Type B pancreatic cell (in vitro differentiated cells): ENCODE data around the gene FGF4. TPM values are rescaled to one million over a fixed set of nuclear protein-coding genes. Genes with fewer than 3 reads are reported as not detected.

Experiments used
- DNase-seq: peaks from one replicate; pipeline ENCODE4 v3.0.0; 2021; ENCODE audit warnings: mixed read lengths; ENCODE audit not compliant: unreplicated experiment; ENCODE audit errors: extremely low spot score
- H3K27ac Mint-ChIP-seq: 2 replicates; pipeline ENCODE4 v1.8.0; 2021; ENCODE audit warnings: mild to moderate bottlenecking, mixed read lengths
- H3K27me3 Mint-ChIP-seq: 2 replicates; pipeline ENCODE4 v1.8.0; 2021; ENCODE audit warnings: mixed read lengths
- H3K36me3 Mint-ChIP-seq: 2 replicates; pipeline ENCODE4 v1.8.0; 2021; ENCODE audit warnings: mixed read lengths
- H3K4me1 Mint-ChIP-seq: one replicate; pipeline ENCODE4 v1.8.0; 2021; ENCODE audit warnings: mixed read lengths; ENCODE audit not compliant: unreplicated experiment
- H3K4me3 Mint-ChIP-seq: 2 replicates; pipeline ENCODE4 v1.8.0; 2021; ENCODE audit warnings: mild to moderate bottlenecking, mixed read lengths
- H3K9me3 Mint-ChIP-seq: 2 replicates; pipeline ENCODE4 v1.8.0; 2021; ENCODE audit warnings: mixed read lengths
- total RNA-seq: library from RNA; stranded (reverse); gene quantifications from 2 replicates; pipeline ENCODE4 v1.2.1, GENCODE V29; 2021; ENCODE audit warnings: low replicate concordance
- TF ChIP-seq, protein P1 (sequence below): fragments of 200-600 bp; sonication (generic); conservative IDR thresholded peaks from 2 replicates; pipeline ENCODE4 v1.5.0; 2021; ENCODE audit warnings: antibody characterized with exemption, mild to moderate bottlenecking

FGF4 gene
- total RNA-seq, 1 donor from 2014 or later: 0.22 TPM

DNA sequence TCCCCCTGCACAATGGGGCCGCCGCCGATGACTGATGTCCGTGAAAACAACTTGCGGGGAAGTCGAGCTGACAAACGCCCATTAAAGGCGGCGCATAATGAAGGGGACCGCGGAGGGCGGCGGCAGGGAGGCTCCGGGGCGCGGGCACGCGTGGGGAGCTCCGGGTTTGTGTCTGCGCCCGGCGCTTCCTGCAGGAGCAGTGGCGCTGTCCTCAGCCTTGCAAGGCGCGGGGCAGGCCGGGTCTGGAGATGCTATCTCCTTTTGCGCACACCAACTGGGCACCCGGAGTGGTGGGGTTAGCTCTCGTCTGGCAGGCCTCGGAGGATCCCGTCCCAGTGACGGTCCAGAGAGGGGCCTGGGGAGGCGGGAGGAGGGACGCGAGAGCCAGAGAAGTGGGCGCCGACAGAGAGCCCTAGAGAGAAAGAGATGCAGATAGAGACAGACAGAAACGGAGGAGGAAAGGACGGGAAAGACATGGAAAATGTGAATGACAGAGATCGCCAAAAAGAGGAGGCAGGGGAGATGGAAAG is 44.5 kb upstream of the FGF4 start:
- peaks cover 5% of the 10 kb centered on the region for H3K4me1 Mint-ChIP-seq
- no peaks in the 10 kb centered on the region for H3K9me3 Mint-ChIP-seq
- H3K36me3 Mint-ChIP-seq: no peaks in the 10 kb centered on the region

DNA sequence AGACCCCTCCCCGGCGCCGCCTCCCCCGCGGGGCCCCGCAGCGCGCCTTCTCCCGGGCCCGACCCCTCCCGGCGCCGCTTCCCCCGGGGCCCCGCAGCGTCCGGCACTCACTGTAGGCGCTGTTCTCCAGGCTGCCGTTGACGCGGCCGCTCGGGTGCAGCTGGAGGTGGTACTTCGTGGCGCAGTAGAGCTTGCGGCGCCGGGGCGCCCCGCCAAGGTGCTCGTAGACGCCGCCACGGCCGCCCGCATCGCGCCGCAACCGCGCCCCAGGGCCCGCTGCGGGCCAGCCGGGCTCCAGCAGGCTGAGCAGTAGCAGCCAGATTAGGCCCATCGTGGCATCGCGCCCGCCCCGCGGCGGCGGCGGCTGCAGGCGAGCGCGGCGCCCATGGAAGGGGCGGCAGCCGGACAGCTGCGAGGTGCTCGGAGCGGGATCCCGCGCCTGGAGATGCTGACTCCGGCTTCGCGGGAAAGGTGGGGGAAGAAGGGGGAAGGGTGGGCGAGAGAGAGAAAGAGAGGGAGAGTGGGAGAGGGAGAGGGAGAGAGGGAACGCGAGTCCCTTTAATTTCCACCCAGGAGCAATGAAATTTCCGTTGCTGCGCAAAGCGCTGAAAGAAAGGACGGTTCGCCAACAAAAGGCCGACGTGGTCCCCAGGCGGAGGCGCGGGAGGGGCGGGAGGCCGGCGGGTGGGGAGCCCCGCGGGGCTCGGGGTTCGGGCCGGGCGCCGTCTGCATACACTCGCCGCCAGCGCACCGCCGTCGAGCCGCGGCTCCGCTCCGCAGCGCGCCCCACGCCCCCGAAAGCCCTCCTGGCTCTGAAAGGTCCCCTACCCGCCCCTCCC is 43.7 kb upstream of the FGF4 start, which contains the start of gene FGF3:
TSS of gene FGF3 (minus strand) at position 814 of the 839 bp plus-strand sequence. CDS start at position 331, 483 bp downstream.
- peak within 1 kb of the TSS; percentile 5 for H3K4me3 Mint-ChIP-seq
- TF ChIP-seq, protein P1, sequence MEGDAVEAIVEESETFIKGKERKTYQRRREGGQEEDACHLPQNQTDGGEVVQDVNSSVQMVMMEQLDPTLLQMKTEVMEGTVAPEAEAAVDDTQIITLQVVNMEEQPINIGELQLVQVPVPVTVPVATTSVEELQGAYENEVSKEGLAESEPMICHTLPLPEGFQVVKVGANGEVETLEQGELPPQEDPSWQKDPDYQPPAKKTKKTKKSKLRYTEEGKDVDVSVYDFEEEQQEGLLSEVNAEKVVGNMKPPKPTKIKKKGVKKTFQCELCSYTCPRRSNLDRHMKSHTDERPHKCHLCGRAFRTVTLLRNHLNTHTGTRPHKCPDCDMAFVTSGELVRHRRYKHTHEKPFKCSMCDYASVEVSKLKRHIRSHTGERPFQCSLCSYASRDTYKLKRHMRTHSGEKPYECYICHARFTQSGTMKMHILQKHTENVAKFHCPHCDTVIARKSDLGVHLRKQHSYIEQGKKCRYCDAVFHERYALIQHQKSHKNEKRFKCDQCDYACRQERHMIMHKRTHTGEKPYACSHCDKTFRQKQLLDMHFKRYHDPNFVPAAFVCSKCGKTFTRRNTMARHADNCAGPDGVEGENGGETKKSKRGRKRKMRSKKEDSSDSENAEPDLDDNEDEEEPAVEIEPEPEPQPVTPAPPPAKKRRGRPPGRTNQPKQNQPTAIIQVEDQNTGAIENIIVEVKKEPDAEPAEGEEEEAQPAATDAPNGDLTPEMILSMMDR: no peak
- H3K9me3 Mint-ChIP-seq: no peaks in the 10 kb centered on the region

More for the DNA sequence above, 44.5 kb upstream of the FGF4 start:
- Mint-ChIP-seq H3K27ac (no peak overlapping the region), H3K27me3 (peaks cover 73% of the 10 kb centered on the region), H3K4me3 (peak overlapping the region; percentile 5)
- DNase-seq: no peak
- TF ChIP-seq, protein P1: no peak

DNA sequence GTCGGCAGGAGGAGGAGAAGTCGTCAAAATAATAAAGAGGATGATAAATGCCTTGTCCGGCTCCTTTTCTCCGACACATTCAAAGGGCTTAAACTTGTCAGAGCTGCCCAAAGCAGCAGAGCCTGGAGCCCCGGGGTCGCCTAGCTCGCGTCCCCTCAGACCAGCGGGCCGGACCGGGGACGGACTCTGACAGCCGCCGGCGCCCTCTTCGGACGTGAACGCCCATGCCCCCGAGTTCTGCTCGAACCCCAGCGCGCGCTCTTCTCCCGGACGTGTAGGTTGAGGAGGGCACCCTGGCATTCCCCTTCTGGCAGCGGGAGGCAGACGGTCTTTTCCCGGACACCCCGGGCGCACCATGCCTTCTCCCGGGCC is 43.1 kb upstream of the FGF4 start:
- TF ChIP-seq, protein P1: no peak
- H3K4me3 Mint-ChIP-seq: no peak overlapping the region

More for the DNA sequence above, 43.7 kb upstream of the FGF4 start, which contains the start of gene FGF3:
- Mint-ChIP-seq H3K27ac (no peak within 1 kb of the TSS), H3K36me3 (no peaks in the 10 kb centered on the region), H3K4me1 (peaks cover 5% of the 10 kb centered on the region), H3K27me3 (peaks cover 72% of the 10 kb centered on the region)
- no peak for DNase-seq

DNA sequence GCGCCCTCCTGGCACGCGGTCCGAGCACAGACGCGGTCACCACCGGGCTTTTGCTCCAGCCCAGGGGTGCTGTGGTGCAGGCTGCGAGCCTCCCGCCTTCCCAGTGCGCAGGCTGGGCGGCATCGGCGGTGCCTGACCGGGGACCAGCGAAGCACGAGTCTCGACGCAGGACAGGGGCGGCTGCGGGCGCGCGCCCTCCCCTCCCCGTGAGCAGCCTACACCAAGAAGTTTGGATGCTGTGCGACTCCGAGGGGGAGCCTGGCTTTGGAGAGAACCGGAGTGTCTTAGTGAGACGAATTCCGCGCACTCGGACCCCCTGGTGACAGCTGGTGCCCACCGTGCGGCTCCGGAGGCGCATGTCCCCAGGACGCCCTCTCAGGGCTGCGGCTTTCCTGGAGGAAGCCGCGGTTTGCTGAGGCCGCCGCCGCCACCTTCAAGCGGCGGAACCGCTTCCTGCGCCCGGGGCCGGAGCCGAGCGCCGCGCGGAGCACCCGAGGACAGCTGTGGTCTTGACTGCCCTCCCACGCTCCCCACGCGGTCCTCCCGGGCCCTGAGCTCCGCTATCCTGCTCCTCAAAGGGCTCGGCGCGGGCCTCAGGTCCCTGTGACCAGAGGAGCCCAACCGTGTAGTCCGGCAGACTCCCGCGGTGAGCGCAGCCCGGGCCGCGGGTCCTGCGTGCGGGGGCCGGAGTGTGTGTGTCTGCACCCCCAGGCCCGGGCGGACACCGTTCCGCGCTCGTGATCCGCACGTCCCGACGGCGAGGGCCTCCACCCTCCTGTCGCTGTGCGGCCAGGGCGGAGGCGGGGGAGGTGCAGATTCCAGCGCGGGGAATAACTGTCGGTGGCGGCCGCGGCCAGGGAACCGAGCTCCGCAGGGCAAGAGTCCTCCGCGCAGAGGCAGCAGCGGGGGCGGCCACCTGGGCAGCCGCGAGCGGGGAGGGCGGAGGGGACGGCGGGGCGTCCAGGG is 42.4 kb upstream of the FGF4 start:
- H3K4me3 Mint-ChIP-seq: no peak overlapping the region
- TF ChIP-seq, protein P1: no peak

More for the DNA sequence above, 43.1 kb upstream of the FGF4 start:
- H3K4me1 Mint-ChIP-seq: peaks cover 5% of the 10 kb centered on the region
- H3K36me3 Mint-ChIP-seq: no peaks in the 10 kb centered on the region
- no peaks in the 10 kb centered on the region for H3K9me3 Mint-ChIP-seq
- H3K27me3 Mint-ChIP-seq: peaks cover 70% of the 10 kb centered on the region
- DNase-seq: no peak
- H3K27ac Mint-ChIP-seq: no peak overlapping the region

DNA sequence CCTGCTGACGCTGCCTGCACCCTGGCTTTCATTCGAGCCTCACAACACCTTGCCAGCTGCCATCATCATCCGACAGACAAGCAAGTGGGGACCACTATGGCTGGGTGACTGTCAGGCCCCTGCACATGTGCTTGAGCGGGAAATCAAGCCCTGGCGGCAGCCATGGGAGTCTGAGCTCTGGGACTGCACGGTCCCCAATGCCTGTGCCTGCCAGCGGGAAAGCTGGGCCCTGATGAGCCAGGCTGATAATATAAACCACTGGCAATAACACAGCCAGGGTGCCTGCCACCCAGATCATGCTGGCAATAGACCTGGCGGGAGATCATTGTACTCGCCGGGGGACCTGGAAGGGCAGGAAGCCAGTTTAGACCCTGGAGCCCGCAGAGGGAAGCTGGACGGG is 41.5 kb upstream of the FGF4 start:
- H3K9me3 Mint-ChIP-seq: no peaks in the 10 kb centered on the region
- peaks cover 56% of the 10 kb centered on the region for H3K27me3 Mint-ChIP-seq
- H3K4me1 Mint-ChIP-seq: peaks cover 5% of the 10 kb centered on the region
- H3K4me3 Mint-ChIP-seq: no peak overlapping the region
- H3K36me3 Mint-ChIP-seq: no peaks in the 10 kb centered on the region
- H3K27ac Mint-ChIP-seq: no peak overlapping the region
- DNase-seq: no peak
- TF ChIP-seq, protein P1: no peak

More for the DNA sequence above, 42.4 kb upstream of the FGF4 start:
- no peaks in the 10 kb centered on the region for H3K36me3 Mint-ChIP-seq
- H3K4me1 Mint-ChIP-seq: peaks cover 5% of the 10 kb centered on the region
- no peak overlapping the region for H3K27ac Mint-ChIP-seq
- DNase-seq: no peak
- H3K9me3 Mint-ChIP-seq: no peaks in the 10 kb centered on the region
- peaks cover 65% of the 10 kb centered on the region for H3K27me3 Mint-ChIP-seq
